Naive thymus-derived CD4-positive, alpha-beta T cell (primary cell): Measurements from ENCODE around the gene PSMD13. TPM values are rescaled to one million over a fixed set of nuclear protein-coding genes. Genes with fewer than 3 reads are reported as not detected.

Experiments used
- ATAC-seq: fragments of 150-1000 bp; cut with Tn5 transposase; 2 replicates; pipeline ENCODE4 v1.10.0; 2021; ENCODE audit warnings: mild to moderate bottlenecking, moderate library complexity
- CTCF ChIA-PET: fragments of 350-600 bp; sonication (Branson Sonifier 250); formaldehyde crosslinking; loops from one replicate; lab custom pipeline; 2021; ENCODE audit warnings: antibody characterized with exemption; lab: Charles Lee
- POLR2A ChIA-PET: fragments of 350-600 bp; sonication (Branson Sonifier 250); formaldehyde crosslinking; loops from one replicate; lab custom pipeline; 2021; ENCODE audit warnings: antibody characterized with exemption, inconsistent platforms; lab: Charles Lee
- DNase-seq, 9 donors: peaks; one replicate each; pipeline versions ENCODE4 v3.0.0 to v3.0.0-alpha.2; 2020 to 2022; ENCODE audit warnings: mixed read lengths in 1 of 9
- H3K27ac ChIP-seq: one replicate; pipeline ENCODE4 v1.7.0; 2013; ENCODE audit warnings: mild to moderate bottlenecking, low read depth, low read length, moderate library complexity
- H3K27me3 ChIP-seq, 2 donors: one replicate each; pipeline ENCODE4 v1.7.0; 2013; ENCODE audit warnings: low read length in 2 of 2, mild to moderate bottlenecking in 2 of 2, moderate library complexity in 2 of 2; ENCODE audit not compliant: control insufficient read depth in 2 of 2, insufficient read depth in 2 of 2
- H3K36me3 ChIP-seq, 3 experiments: 1 replicate in 2 of 3; 2 replicates in 1 of 3; pipeline ENCODE4 v1.7.0; 2013; ENCODE audit warnings: low read length in 3 of 3, mild to moderate bottlenecking in 3 of 3, moderate library complexity in 1 of 3; ENCODE audit not compliant: insufficient read depth in 3 of 3, control insufficient read depth in 2 of 3
- H3K4me1 ChIP-seq, 2 donors: one replicate each; pipeline ENCODE4 v1.7.0; 2013; ENCODE audit warnings: low read length in 2 of 2, mild to moderate bottlenecking in 2 of 2, moderate library complexity in 1 of 2; ENCODE audit not compliant: control insufficient read depth in 2 of 2, insufficient read depth in 2 of 2
- H3K4me3 ChIP-seq: 2 replicates; pipeline ENCODE4 v1.7.0; 2013; ENCODE audit warnings: mild to moderate bottlenecking, low read length
- H3K9me3 ChIP-seq, 3 experiments: 1 replicate in 2 of 3; 2 replicates in 1 of 3; pipeline ENCODE4 v1.7.0; 2013; ENCODE audit warnings: low read length in 3 of 3; ENCODE audit not compliant: control insufficient read depth in 2 of 3
- H3K27ac Mint-ChIP-seq, 9 donors: one replicate each; pipeline ENCODE4 v1.8.0; 2020 to 2022; ENCODE audit warnings: mixed read lengths in 9 of 9, mild to moderate bottlenecking in 8 of 9, moderate library complexity in 5 of 9, inconsistent platforms in 2 of 9
- H3K27me3 Mint-ChIP-seq, 5 donors: one replicate each; pipeline ENCODE4 v1.8.0; 2021 to 2022; ENCODE audit warnings: mixed read lengths in 5 of 5, mild to moderate bottlenecking in 1 of 5
- H3K36me3 Mint-ChIP-seq, 5 donors: one replicate each; pipeline ENCODE4 v1.8.0; 2020 to 2022; ENCODE audit warnings: mixed read lengths in 5 of 5, mild to moderate bottlenecking in 3 of 5, inconsistent platforms in 1 of 5
- H3K4me1 Mint-ChIP-seq, 7 donors: one replicate each; pipeline ENCODE4 v1.8.0; 2020 to 2022; ENCODE audit warnings: mixed read lengths in 7 of 7, mild to moderate bottlenecking in 3 of 7, inconsistent platforms in 1 of 7
- H3K4me3 Mint-ChIP-seq, 10 donors: one replicate each; pipeline ENCODE4 v1.8.0; 2020 to 2022; ENCODE audit warnings: mild to moderate bottlenecking in 10 of 10, mixed read lengths in 10 of 10, moderate library complexity in 6 of 10, inconsistent platforms in 2 of 10
- H3K9me3 Mint-ChIP-seq, 11 donors: one replicate each; pipeline ENCODE4 v1.8.0; 2020 to 2022; ENCODE audit warnings: mixed read lengths in 11 of 11, mild to moderate bottlenecking in 4 of 11, inconsistent platforms in 1 of 11, moderate library complexity in 1 of 11
- intact Hi-C, 2 donors: fragments of 100-400 bp; cut with micrococcal nuclease; formaldehyde crosslinking; loops; one replicate each; pipeline ENCODE4 v1.15.1; 2023
- polyA plus RNA-seq, 2 donors: library from polyadenylated mRNA; unstranded; fragments of 300-500 nt; fragmentation: Illumina TruSeq; gene quantifications; one replicate each; pipeline ENCODE4 v1.2.3, GENCODE V29; 2021
- total RNA-seq, 6 experiments: library from RNA in 5 of 6; stranded (reverse) in 5 of 6; gene quantifications; 1 replicate in 5 of 6; 2 replicates in 1 of 6; pipeline ENCODE4 v1.2.3 and lab custom pipeline; 2021 to 2026

The PSMD13 gene
- total and polyA plus RNA-seq, 7 experiments from 2014 or later = 64.3 to 215 (median 93.4) TPM

DNA sequence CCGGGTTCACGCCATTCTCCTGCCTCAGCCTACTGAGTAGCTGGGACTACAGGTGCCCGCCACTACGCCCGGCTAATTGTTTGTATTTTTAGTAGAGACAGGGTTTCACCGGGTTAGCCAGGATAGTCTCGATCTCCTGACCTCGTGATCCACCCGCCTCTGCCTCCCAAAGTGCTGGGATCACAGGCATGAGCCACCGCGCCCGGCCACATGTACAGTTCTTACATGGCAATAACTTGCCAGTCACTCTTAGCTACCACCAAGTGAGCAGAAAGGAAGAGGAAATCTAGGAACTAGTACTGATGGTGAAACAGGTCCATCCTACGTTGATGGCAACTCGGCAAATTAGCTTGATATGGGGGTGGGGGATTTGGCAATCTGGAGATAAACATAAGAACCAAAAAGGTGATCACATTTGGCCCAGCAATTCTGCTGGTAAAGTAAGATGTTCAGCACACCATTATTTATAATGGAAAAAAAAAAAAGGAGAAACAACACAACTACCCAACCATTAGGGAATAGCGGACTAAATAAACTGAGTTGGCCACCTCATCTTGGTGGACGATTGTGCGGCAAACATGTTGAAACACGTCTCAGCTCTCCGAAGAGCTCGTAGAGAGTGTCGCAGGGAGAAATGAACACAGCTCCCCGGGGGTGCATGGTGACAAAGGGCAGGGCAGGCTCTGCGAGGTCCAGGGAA, 46.8 kb downstream of the PSMD13 start:
- Histone ChIP-seq H3K36me3 (peaks cover 0 to 11% (median 0%) of the 10 kb centered on the region in 3 experiments), H3K4me3 (no peak overlapping the region), H3K9me3 (no peaks in the 10 kb centered on the region), H3K27ac (no peak overlapping the region), H3K27me3 (no peaks in the 10 kb centered on the region), H3K4me1 (peaks cover 24 to 26% of the 10 kb centered on the region in 2 donors)
- peak overlapping the region; percentile 13 to 93 (median 74) for H3K4me3 Mint-ChIP-seq
- intact Hi-C loops = no loop called here
- peaks cover 0 to 44% (median 0%) of the 10 kb centered on the region in 5 donors for H3K36me3 Mint-ChIP-seq
- ChIA-PET CTCF (interaction anchor here (0.6 to 1.6 kb wide), 7 partner anchors 8 to 167 kb away, joined by 3 to 5 read pairs (median 3); partner anchors contain the start of gene PTDSS2), POLR2A (interaction anchor here (1.0 to 15.1 kb wide), 10 partner anchors 8 to 47 kb away, joined by 3 to 330 read pairs (median 12); partner anchors contain the start of genes IFITM2, NLRP6 and PSMD13)
- H3K27me3 Mint-ChIP-seq = peaks cover 0 to 43% (median 0%) of the 10 kb centered on the region in 5 donors
- H3K27ac Mint-ChIP-seq = peak overlapping the region in 8 of 9 donors; percentile 26 to 94 (median 71)
- DNase-seq (peak in 2 of 9 donors; percentile 10 to 19), ATAC-seq (no peak)
- peaks cover 0 to 4% (median 0%) of the 10 kb centered on the region in 11 donors for H3K9me3 Mint-ChIP-seq
- H3K4me1 Mint-ChIP-seq = peaks cover 38 to 62% (median 58%) of the 10 kb centered on the region in 7 donors

DNA sequence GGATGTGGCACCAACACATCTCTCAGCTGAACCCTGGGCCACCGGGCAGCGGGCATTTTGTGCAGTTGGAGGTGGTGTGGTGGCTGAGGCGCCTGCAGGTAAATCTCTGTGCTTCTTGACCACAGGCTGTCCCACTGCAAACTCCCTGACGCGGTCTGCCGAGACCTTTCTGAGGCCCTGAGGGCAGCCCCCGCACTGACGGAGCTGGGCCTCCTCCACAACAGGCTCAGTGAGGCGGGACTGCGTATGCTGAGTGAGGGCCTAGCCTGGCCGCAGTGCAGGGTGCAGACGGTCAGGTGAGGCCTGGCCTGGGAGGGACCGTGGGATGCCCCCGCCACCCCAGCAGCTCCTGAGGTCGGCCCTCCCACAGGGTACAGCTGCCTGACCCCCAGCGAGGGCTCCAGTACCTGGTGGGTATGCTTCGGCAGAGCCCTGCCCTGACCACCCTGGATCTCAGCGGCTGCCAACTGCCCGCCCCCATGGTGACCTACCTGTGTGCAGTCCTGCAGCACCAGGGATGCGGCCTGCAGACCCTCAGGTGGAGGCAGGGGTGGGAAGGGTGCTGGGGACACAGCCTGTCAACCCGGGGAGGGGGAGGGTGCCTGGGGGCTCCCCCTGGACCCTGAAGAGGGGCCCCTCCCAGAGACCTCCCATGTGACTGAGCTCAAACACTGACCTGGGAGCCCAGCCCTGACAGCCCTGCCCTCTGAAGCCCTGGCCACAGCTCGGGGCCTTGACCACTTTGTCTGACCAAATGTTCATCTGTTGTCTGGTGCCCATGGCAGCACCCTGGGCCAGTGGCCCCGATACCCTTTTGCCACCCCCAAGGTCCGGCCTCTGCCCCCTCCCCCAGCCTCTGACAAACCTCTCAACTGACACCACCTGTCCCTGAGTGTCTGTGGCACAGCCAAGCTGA, 47.6 kb downstream of the PSMD13 start:
- DNase-seq (peak in 2 of 9 donors; percentile 7 to 20), ATAC-seq (no peak)
- H3K4me1 ChIP-seq = peaks cover 21 to 24% of the 10 kb centered on the region in 2 donors
- Mint-ChIP-seq H3K27me3 (peaks cover 0 to 40% (median 0%) of the 10 kb centered on the region in 5 donors), H3K4me1 (peaks cover 35 to 59% (median 55%) of the 10 kb centered on the region in 7 donors), H3K9me3 (peaks cover 0 to 4% (median 0%) of the 10 kb centered on the region in 11 donors), H3K36me3 (peaks cover 0 to 41% (median 0%) of the 10 kb centered on the region in 5 donors), H3K27ac (peak overlapping the region in 3 of 9 donors; percentile 26 to 79 (median 57)), H3K4me3 (peak overlapping the region in 2 of 10 donors; percentile 73 to 88)
- no peak overlapping the region for H3K27ac ChIP-seq
- POLR2A ChIA-PET = interaction anchor here (0.8 to 15.1 kb wide), 10 partner anchors 8 to 60 kb away, joined by 3 to 330 read pairs (median 6); partner anchors contain the start of genes NLRP6 and PSMD13
- intact Hi-C loops = loop anchor here (5.0 kb wide), 2 partner anchors 32 to 47 kb away; partner anchors contain the start of genes PSMD13 (in 1 of the 2) and SIRT3 (in 1 of the 2)
- H3K4me3 ChIP-seq = no peak overlapping the region
- no peaks in the 10 kb centered on the region for H3K9me3 ChIP-seq
- CTCF ChIA-PET = interaction anchor here (0.6 to 1.6 kb wide), 5 partner anchors 7 to 166 kb away, joined by 3 to 5 read pairs (median 3); partner anchors contain the start of gene PTDSS2
- no peaks in the 10 kb centered on the region for H3K27me3 ChIP-seq
- H3K36me3 ChIP-seq = peaks cover 0 to 12% (median 0%) of the 10 kb centered on the region in 3 experiments

DNA sequence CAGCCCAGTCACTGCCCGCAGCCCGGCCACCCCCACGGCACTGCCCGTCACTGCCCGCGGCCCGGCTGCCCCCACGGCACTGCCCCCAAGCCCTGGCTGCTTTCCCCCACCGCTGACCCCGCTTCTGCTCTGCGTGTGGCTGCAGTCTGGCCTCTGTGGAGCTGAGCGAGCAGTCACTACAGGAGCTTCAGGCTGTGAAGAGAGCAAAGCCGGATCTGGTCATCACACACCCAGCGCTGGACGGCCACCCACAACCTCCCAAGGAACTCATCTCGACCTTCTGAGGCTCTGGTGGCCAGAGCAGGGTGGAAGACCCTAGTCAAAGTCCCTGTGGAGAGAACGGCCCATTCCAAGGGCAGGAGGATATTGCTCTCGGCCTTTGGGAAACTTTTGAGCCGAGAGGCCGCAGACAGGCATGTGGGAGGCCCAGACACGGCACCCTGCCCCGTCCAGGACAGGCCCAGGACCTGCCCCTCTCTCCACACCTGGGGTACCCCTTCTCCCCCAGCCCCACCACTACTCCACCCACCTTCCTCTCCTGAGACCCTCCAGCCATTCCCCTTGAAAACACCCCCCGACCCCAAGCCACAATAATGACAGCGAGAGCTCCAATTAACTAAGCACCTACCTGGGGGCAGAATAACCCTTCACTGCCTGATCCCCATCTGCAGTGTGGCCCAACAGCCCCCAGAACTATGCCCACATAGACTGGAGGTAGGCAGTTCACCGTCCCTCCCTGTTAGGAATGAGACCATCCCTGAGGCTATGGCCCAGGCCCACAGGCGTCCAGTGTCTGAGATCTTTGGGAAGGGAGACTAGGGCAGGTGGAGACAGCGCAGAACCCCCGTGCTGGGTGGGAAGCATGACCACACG, 48.5 kb downstream of the PSMD13 start:
- Histone ChIP-seq H3K4me3 (no peak overlapping the region), H3K27me3 (no peaks in the 10 kb centered on the region), H3K4me1 (peaks cover 22 to 30% of the 10 kb centered on the region in 2 donors), H3K27ac (peak overlapping the region; percentile 100), H3K9me3 (no peaks in the 10 kb centered on the region), H3K36me3 (peaks cover 0 to 12% (median 0%) of the 10 kb centered on the region in 3 experiments)
- Mint-ChIP-seq H3K36me3 (peaks cover 0 to 42% (median 0%) of the 10 kb centered on the region in 5 donors), H3K27me3 (peaks cover 0 to 39% (median 0%) of the 10 kb centered on the region in 5 donors), H3K9me3 (peaks cover 0 to 4% (median 0%) of the 10 kb centered on the region in 11 donors), H3K27ac (peak overlapping the region in 8 of 9 donors; percentile 68 to 99 (median 86)), H3K4me1 (peaks cover 36 to 64% (median 60%) of the 10 kb centered on the region in 7 donors), H3K4me3 (peak overlapping the region in 5 of 10 donors; percentile 5 to 38 (median 32))
- ATAC-seq = no peak
- intact Hi-C loops = loop anchor here (5.0 kb wide), 2 partner anchors 33 to 48 kb away; partner anchors contain the start of genes PSMD13 (in 1 of the 2) and SIRT3 (in 1 of the 2)
- peak in 2 of 9 donors; percentile 7 to 19 for DNase-seq
- ChIA-PET POLR2A (interaction anchor here (0.6 to 15.1 kb wide), 8 partner anchors 9 to 48 kb away, joined by 3 to 330 read pairs (median 6); partner anchors contain the start of genes IFITM2, NLRP6 and PSMD13), CTCF (interaction anchor here (1.0 to 1.5 kb wide), 2 partner anchors 12 to 35 kb away, joined by 3 to 8 read pairs; no protein-coding TSS in a partner anchor)

DNA sequence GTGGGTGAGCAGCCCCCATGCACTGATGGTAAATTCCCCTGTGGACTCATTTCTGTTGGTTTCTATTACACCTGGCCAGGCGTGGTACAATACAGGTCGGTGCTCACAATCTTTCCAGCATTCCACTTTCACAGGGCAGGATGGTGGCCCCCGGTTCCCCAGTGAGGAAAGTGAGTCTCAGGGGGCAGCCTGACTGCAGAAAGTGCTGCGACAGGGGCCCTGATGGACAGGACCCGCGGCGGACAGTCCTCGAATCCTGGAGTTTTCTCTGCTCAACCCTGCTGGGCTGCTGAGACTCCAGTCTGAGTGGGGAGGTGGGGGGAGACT, 49.1 kb downstream of the PSMD13 start:
- ATAC-seq (no peak), DNase-seq (peak in 2 of 9 donors; percentile 10 to 21)
- Histone ChIP-seq H3K9me3 (no peaks in the 10 kb centered on the region), H3K4me3 (no peak overlapping the region), H3K36me3 (peaks cover 0 to 17% (median 0%) of the 10 kb centered on the region in 3 experiments), H3K27ac (peak overlapping the region; percentile 100), H3K4me1 (peaks cover 25 to 33% of the 10 kb centered on the region in 2 donors), H3K27me3 (no peaks in the 10 kb centered on the region)
- H3K27ac Mint-ChIP-seq = peak overlapping the region in 8 of 9 donors; percentile 26 to 99 (median 90)
- POLR2A ChIA-PET = interaction anchor here (1.0 to 15.1 kb wide), 9 partner anchors 10 to 38 kb away, joined by 3 to 330 read pairs (median 22); partner anchors contain the start of genes IFITM2, IFITM5 and NLRP6
- peaks cover 0 to 4% (median 0%) of the 10 kb centered on the region in 11 donors for H3K9me3 Mint-ChIP-seq
- CTCF ChIA-PET = interaction anchor here (1.0 to 1.8 kb wide), 3 partner anchors 12 to 165 kb away, joined by 3 to 8 read pairs (median 4); partner anchors contain the start of gene PTDSS2
- H3K4me1 Mint-ChIP-seq = peaks cover 36 to 68% (median 60%) of the 10 kb centered on the region in 7 donors
- H3K27me3 Mint-ChIP-seq = peaks cover 0 to 36% (median 0%) of the 10 kb centered on the region in 5 donors
- peak overlapping the region in 6 of 10 donors; percentile 5 to 97 (median 36) for H3K4me3 Mint-ChIP-seq
- intact Hi-C loops = loop anchor here (5.0 kb wide), 2 partner anchors 34 to 49 kb away; partner anchors contain the start of genes PSMD13 (in 1 of the 2) and SIRT3 (in 1 of the 2)
- peaks cover 0 to 40% (median 0%) of the 10 kb centered on the region in 5 donors for H3K36me3 Mint-ChIP-seq
